Gastroesophageal sphincter (tissue), 4 donors: ENCODE data around the gene GDF7. TPM values are rescaled to one million over a fixed set of nuclear protein-coding genes. Genes with fewer than 3 reads are reported as not detected.

ENCODE experiments used
- ATAC-seq: fragments of 150-250 bp; one replicate; pipeline ENCODE4 v1.9.1; 2016; ENCODE audit warnings: mild to moderate bottlenecking, moderate library complexity
- H3K27ac ChIP-seq, 4 donors: fragments of 200-600 bp; sonication (generic) in 3 of 4; 1 replicate in 3 of 4; 2 replicates in 1 of 4; pipeline ENCODE4 v1.5.1; 2016 to 2019
- H3K27me3 ChIP-seq: fragments of 200-600 bp; sonication (generic); one replicate; pipeline ENCODE4 v1.5.1; 2019
- H3K36me3 ChIP-seq, 2 donors: fragments of 200-600 bp; sonication (generic); one replicate each; pipeline ENCODE4 v1.5.1; 2019; ENCODE audit warnings: control low read depth in 1 of 2
- H3K4me1 ChIP-seq, 3 donors: fragments of 200-600 bp; sonication (generic); 1 replicate in 2 of 3; 2 replicates in 1 of 3; pipeline ENCODE4 v1.5.1; 2016 to 2019; ENCODE audit warnings: control low read depth in 2 of 3
- H3K4me3 ChIP-seq, 2 donors: fragments of 200-600 bp; sonication (generic); one replicate each; pipeline ENCODE4 v1.5.1; 2019; ENCODE audit warnings: mild to moderate bottlenecking in 1 of 2, moderate library complexity in 1 of 2
- H3K9me3 ChIP-seq, 3 donors: fragments of 200-600 bp; sonication (generic); one replicate each; pipeline ENCODE4 v1.5.1; 2017 to 2019; ENCODE audit warnings: control low read depth in 2 of 3
- EP300 ChIP-seq: sonication (generic); formaldehyde crosslinking; IDR thresholded peaks from one replicate; pipeline ENCODE4 v1.6.1; 2017; ENCODE audit warnings: antibody characterized with exemption, mild to moderate bottlenecking
- POLR2A ChIP-seq, 2 donors: fragments of 450-650 bp; IDR thresholded peaks; one replicate each; pipeline ENCODE4 v1.6.1; 2017; ENCODE audit warnings: antibody characterized with exemption in 2 of 2, mild to moderate bottlenecking in 2 of 2, moderate library complexity in 1 of 2
- POLR2AphosphoS5 ChIP-seq: sonication (generic); formaldehyde crosslinking; IDR thresholded peaks from one replicate; pipeline ENCODE4 v1.6.1; 2017; ENCODE audit warnings: antibody characterized with exemption
- WGBS, 2 donors: methylation state at CpG; one replicate each; pipeline ENCODE4 v1.1.5; 2018; ENCODE audit warnings: low coverage in 1 of 2; 5-methylcytosine and 5-hydroxymethylcytosine counted together
- total RNA-seq, 4 donors: library from RNA; depleted of rRNA; stranded (reverse); fragments of >200 nt; gene quantifications; one replicate each; pipeline ENCODE4 v1.1.0, GENCODE V29; 2016
- TF ChIP-seq, protein P1 (sequence below), 4 experiments: fragments of 200-600 bp in 2 of 4; fragments of 450-650 bp in 2 of 4; sonication (generic) in 1 of 4; IDR thresholded peaks; one replicate each; pipeline ENCODE4 v1.5.1; 2017 to 2019; ENCODE audit warnings: antibody characterized with exemption in 4 of 4, mild to moderate bottlenecking in 2 of 4, moderate library complexity in 2 of 4

The GDF7 gene
- total RNA-seq, 4 donors from 2014 or later = 1.2 to 19.9 (median 15.3) TPM

DNA sequence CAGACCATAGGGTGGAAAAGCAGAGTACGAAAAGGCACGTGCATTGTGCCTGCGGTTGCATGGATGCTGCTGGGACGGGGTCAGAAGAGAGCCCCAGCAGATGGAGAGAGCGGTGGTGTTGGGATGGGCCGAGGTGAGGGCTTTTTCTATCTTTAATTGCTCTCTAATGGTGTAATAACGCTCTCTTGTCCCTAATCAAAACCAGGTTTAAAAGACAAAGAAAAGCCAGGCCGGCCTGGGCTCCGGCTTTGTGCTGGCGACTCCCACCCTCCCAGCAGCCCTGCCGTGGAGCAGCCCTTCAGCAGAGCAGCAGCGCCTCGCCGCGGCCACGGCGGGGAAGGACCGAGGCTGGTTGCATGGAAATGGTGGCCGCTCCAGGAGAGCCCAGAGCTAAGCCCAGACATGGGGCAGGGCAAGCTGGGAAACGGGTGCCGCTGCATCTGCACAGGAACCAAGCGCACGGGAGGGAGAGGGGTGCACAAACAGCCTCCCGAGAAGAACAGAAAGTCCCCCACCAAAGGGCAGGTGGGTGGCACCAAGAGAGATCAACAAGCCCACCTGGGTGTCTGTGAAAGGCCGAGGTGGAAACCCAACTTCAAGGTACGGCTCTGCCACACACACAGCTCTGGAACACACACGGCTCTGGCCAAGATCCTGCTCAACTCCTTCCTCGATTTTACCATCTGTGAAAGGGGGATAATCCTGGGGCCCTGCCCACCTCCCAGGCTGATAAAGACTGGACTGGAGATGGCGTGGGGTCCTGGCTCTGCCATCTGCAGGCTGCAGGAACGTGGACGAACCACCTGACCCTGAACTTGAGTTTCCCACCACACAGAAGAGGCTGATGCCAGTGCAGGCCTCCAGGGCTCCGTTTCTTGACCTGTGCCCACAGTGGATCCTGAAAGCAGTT, 31.0 kb upstream of the GDF7 start:
- Histone ChIP-seq H3K27me3 (no peaks in the 10 kb centered on the region), H3K4me1 (peaks cover 5 to 100% (median 30%) of the 10 kb centered on the region in 3 donors), H3K4me3 (peak overlapping the region in 1 of 2 donors; percentile 11), H3K36me3 (peaks cover 0 to 36% of the 10 kb centered on the region in 2 donors), H3K9me3 (no peaks in the 10 kb centered on the region), H3K27ac (peak overlapping the region; percentile 87 to 99 (median 96))
- peak; percentile 72 for ATAC-seq
- WGBS, 2 donors = 21 to 46% methylated on average over 6 to 23 of the region's 32 CpGs
- TF ChIP-seq, protein P1, sequence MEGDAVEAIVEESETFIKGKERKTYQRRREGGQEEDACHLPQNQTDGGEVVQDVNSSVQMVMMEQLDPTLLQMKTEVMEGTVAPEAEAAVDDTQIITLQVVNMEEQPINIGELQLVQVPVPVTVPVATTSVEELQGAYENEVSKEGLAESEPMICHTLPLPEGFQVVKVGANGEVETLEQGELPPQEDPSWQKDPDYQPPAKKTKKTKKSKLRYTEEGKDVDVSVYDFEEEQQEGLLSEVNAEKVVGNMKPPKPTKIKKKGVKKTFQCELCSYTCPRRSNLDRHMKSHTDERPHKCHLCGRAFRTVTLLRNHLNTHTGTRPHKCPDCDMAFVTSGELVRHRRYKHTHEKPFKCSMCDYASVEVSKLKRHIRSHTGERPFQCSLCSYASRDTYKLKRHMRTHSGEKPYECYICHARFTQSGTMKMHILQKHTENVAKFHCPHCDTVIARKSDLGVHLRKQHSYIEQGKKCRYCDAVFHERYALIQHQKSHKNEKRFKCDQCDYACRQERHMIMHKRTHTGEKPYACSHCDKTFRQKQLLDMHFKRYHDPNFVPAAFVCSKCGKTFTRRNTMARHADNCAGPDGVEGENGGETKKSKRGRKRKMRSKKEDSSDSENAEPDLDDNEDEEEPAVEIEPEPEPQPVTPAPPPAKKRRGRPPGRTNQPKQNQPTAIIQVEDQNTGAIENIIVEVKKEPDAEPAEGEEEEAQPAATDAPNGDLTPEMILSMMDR (IDR thresholded peaks at IDR 0.05) = peak in 3 of 4 experiments; percentile 97 to 99 (median 99)
- TF ChIP-seq POLR2AphosphoS5 = peak; percentile 68
- TF ChIP-seq POLR2A (IDR thresholded peaks at IDR 0.05) = no peak
- no peak for TF ChIP-seq EP300

DNA sequence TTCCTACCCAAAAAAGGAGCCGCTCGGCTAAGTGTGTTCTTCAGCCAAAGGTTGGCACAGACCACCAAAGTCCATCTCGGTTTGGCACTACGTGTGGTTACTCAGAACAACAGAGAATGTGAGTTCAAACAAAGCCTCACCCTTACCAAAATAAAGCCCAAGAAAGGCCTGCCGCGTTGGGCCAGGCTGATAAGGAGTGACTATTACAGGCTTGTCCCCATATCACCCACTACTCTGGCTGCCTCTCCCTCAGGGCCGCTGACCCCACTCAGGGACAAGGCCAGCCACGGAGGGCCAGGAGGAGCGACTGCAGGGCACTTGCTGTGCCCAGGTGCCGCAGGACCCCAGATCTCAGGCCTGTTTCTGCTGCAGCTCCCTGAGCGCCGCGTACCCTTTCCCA, 29.8 kb upstream of the GDF7 start:
- peaks cover 5 to 100% (median 42%) of the 10 kb centered on the region in 3 donors for H3K4me1 ChIP-seq
- WGBS, 2 donors = 20 to 32% methylated on average over 1 to 4 of the region's 13 CpGs
- H3K27ac ChIP-seq = peak overlapping the region; percentile 87 to 99 (median 96)
- peak; percentile 46 for ATAC-seq
- no peaks in the 10 kb centered on the region for H3K9me3 ChIP-seq
- peaks cover 0 to 39% of the 10 kb centered on the region in 2 donors for H3K36me3 ChIP-seq
- no peaks in the 10 kb centered on the region for H3K27me3 ChIP-seq
- H3K4me3 ChIP-seq = peak overlapping the region in 1 of 2 donors; percentile 4
- TF ChIP-seq POLR2A (IDR thresholded peaks at IDR 0.05) (no peak), EP300 (peak; percentile 95), POLR2AphosphoS5 (peak; percentile 94)
- TF ChIP-seq, protein P1 (IDR thresholded peaks at IDR 0.05) = no peak

DNA sequence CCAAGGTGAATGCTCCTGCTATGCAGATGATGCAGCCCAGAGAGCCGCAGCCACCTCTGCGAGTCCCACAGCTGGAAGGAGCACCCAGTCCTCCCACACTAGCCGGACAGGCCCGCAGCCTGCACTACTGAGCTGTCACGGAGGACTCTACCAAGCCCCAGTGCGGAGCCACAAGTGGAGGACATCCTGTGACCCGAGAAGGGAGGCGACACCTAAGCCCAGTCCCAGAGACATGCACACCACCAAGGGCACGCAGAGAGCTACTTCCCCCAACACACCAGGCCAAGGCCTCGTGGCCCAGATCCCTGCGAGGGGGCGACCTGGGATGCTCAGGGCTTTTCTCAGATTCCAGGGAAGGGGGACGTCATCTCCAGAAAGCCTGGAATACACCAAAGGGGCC, 28.9 kb upstream of the GDF7 start:
- peaks cover 5 to 100% (median 48%) of the 10 kb centered on the region in 3 donors for H3K4me1 ChIP-seq
- H3K4me3 ChIP-seq = no peak overlapping the region
- no peaks in the 10 kb centered on the region for H3K27me3 ChIP-seq
- H3K36me3 ChIP-seq = peaks cover 0 to 45% of the 10 kb centered on the region in 2 donors
- 90% methylated on average over 7 of the region's 13 CpGs; no CpG with 5 or more reads in 1 of the 2 donors for WGBS, 2 donors
- peak overlapping the region; percentile 87 to 99 (median 96) for H3K27ac ChIP-seq
- ATAC-seq = no peak
- TF ChIP-seq EP300 (no peak), POLR2AphosphoS5 (no peak), POLR2A (IDR thresholded peaks at IDR 0.05) (no peak)
- TF ChIP-seq, protein P1 (IDR thresholded peaks at IDR 0.05) = no peak
- no peaks in the 10 kb centered on the region for H3K9me3 ChIP-seq

DNA sequence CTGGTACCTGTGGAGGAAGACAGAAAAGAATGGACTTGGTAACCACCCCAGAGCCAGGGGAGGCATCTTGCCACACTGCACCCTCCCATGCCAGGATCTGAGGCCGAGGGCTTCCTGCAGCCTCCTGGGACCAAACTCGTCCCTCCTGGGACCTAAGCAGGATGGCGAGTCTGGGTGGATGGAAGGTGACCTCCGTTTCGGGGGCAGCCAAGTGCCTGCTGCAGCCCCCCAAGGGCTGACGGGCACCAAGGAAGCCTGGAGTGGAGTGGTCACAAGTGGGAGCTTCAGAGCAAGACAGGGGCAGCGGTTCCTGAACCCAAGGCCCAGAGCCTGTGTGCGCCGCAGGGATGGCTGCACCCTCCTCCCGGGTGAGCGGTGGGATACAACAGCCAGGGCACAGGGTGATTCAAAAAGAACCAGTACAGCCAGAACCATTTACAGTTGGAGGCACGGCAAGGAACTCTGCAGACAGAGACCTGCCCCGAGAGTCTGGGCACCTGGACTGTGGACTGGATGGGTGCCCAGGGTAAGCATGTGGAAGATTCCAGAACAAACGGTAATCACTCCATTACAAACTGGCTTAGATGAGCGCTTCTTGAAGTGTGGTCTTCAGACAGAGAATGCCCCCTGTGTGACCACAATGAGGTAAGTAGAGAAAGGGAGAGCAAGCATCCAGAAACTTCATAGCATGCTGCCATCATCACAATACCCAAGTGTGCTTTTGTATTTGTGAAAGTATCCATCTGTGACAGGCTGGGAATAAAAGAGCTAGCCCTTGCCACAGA, 28.1 kb upstream of the GDF7 start:
- Histone ChIP-seq H3K4me3 (no peak overlapping the region), H3K27ac (peak overlapping the region; percentile 87 to 99 (median 96)), H3K36me3 (peaks cover 0 to 53% of the 10 kb centered on the region in 2 donors), H3K4me1 (peaks cover 5 to 100% (median 46%) of the 10 kb centered on the region in 3 donors), H3K9me3 (no peaks in the 10 kb centered on the region), H3K27me3 (no peaks in the 10 kb centered on the region)
- no peak for ATAC-seq
- TF ChIP-seq POLR2AphosphoS5 (no peak), EP300 (no peak), POLR2A (IDR thresholded peaks at IDR 0.05) (no peak)
- TF ChIP-seq, protein P1 (IDR thresholded peaks at IDR 0.05) = no peak
- WGBS, 2 donors = 58 to 59% methylated on average over 2 to 3 of the region's 15 CpGs
